GM12878 (cell line): ENCODE measurements around the gene GPATCH11. TPM values are rescaled to one million over a fixed set of nuclear protein-coding genes. Genes with fewer than 3 reads are reported as not detected.

Experiments
- ATAC-seq: fragments of 200-7000 bp; cut with Tn5 transposase; 3 replicates; pipeline ENCODE4 v1.9.1; 2020; ENCODE audit warnings: mild to moderate bottlenecking, moderate library complexity
- BruUV-seq: library from RNA; stranded (reverse); fragments of 400-500 nt; replicated peaks from 2 replicates; lab custom pipeline; 2021; lab: Mats Ljungman, UMichigan
- CTCF ChIA-PET: fragments of 300-600 bp; sonication (Branson Sonifier 250); formaldehyde crosslinking; extraction: SDS; loops from one replicate; lab custom pipeline; 2021; ENCODE audit warnings: inconsistent platforms; lab: Yijun Ruan, JAX
- POLR2A ChIA-PET: fragments of 350-600 bp; formaldehyde crosslinking; extraction: SDS; loops from one replicate; lab custom pipeline; 2021; ENCODE audit warnings: inconsistent platforms; lab: Charles Lee
- RAD21 ChIA-PET: fragments of 300-600 bp; sonication (Branson Sonifier 250); formaldehyde crosslinking; loops from one replicate; lab custom pipeline; 2023; ENCODE audit warnings: antibody characterized with exemption; ENCODE audit not compliant: unreplicated experiment; lab: Charles Lee
- SMC1A ChIA-PET: fragments of 300-600 bp; sonication (Branson Sonifier 250); formaldehyde crosslinking; loops from one replicate; lab custom pipeline; 2023; ENCODE audit not compliant: unreplicated experiment, uncharacterized antibody; lab: Charles Lee
- DNase-seq: peaks from one replicate; pipeline ENCODE4 v3.0.0-alpha.2; 2011; ENCODE audit warnings: low read depth, low spot score
- FAIRE-seq: peaks from 3 replicates; lab custom pipeline; 2011; peaks lifted over from hg19 to GRCh38; lab: Jason Lieb, UNC
- H2AFZ ChIP-seq: 2 replicates; pipeline ENCODE4 v1.6.0; 2011; ENCODE audit warnings: low read depth, low read length, control low read depth; ENCODE audit not compliant: control insufficient read depth
- H3K27ac ChIP-seq: 2 replicates; pipeline ENCODE4 v1.5.1; 2011; ENCODE audit warnings: control low read depth; ENCODE audit not compliant: control insufficient read depth, insufficient read depth
- H3K27me3 ChIP-seq, 2 experiments: replicated peaks in 1 of 2; 2 replicates each; pipeline versions ENCODE4 v1.6.0 to v1.6.1; 2011; ENCODE audit warnings: low read length in 1 of 2; ENCODE audit not compliant: control insufficient read depth in 2 of 2, insufficient read depth in 2 of 2
- H3K36me3 ChIP-seq, 2 experiments: 2 replicates each; pipeline ENCODE4 v1.5.1; 2011; ENCODE audit warnings: low read length in 1 of 2; ENCODE audit not compliant: control insufficient read depth in 2 of 2, insufficient read depth in 2 of 2
- H3K4me1 ChIP-seq: 2 replicates; pipeline ENCODE4 v1.6.1; 2011; ENCODE audit warnings: mild to moderate bottlenecking, low read length, moderate library complexity, mixed read lengths; ENCODE audit not compliant: control insufficient read depth, insufficient read depth
- H3K4me2 ChIP-seq: 2 replicates; pipeline ENCODE4 v1.6.0; 2011; ENCODE audit warnings: control low read depth; ENCODE audit not compliant: control insufficient read depth, insufficient read depth
- H3K4me3 ChIP-seq: fragments of 200-600 bp; sonication (generic); 2 replicates; pipeline ENCODE4 v1.5.1; 2016
- H3K79me2 ChIP-seq: 2 replicates; pipeline ENCODE4 v1.6.0; 2011; ENCODE audit warnings: low read length; ENCODE audit not compliant: control insufficient read depth, insufficient read depth
- H3K9ac ChIP-seq: 2 replicates; pipeline ENCODE4 v1.8.0; 2011; ENCODE audit warnings: low read length, control low read depth, mixed read lengths; ENCODE audit not compliant: control insufficient read depth, insufficient read depth
- H3K9me3 ChIP-seq: replicated peaks from 3 replicates; pipeline ENCODE4 v1.5.1; 2011; ENCODE audit warnings: mild to moderate bottlenecking, low read length; ENCODE audit not compliant: control insufficient read depth, insufficient read depth
- H4K20me1 ChIP-seq: 2 replicates; pipeline ENCODE4 v1.6.0; 2011; ENCODE audit not compliant: control insufficient read depth, insufficient read depth
- EGR1 ChIP-seq, 2 experiments: IDR thresholded peaks; 1 replicate in 1 of 2; 2 replicates in 1 of 2; pipeline ENCODE4 v1.6.1; 2011 to 2012; ENCODE audit warnings: low read depth in 2 of 2, low read length in 2 of 2, borderline replicate concordance in 1 of 2, mild to moderate bottlenecking in 1 of 2, moderate library complexity in 1 of 2
- FOS ChIP-seq: IDR thresholded peaks from 3 replicates; pipeline ENCODE4 v1.6.1; 2011; ENCODE audit warnings: borderline replicate concordance; ENCODE audit not compliant: insufficient read length; ENCODE audit errors: extremely low read depth
- GABPA ChIP-seq: IDR thresholded peaks from 2 replicates; pipeline ENCODE4 v1.6.1; 2014; ENCODE audit warnings: antibody characterized with exemption, low read depth, mild to moderate bottlenecking, inconsistent platforms
- IKZF2 ChIP-seq, 2 experiments: fragments of 450-650 bp; IDR thresholded peaks; 2 replicates each; pipeline ENCODE4 v1.6.1; 2017; ENCODE audit warnings: mild to moderate bottlenecking in 2 of 2, moderate library complexity in 2 of 2
- IRF4 ChIP-seq: IDR thresholded peaks from 2 replicates; pipeline ENCODE4 v1.6.1; 2011; ENCODE audit warnings: low read depth, low read length
- KDM1A ChIP-seq: fragments of 200-600 bp; sonication (generic); IDR thresholded peaks from 2 replicates; pipeline ENCODE4 v1.6.1; 2016; ENCODE audit warnings: borderline replicate concordance
- MTA2 ChIP-seq: fragments of 450-650 bp; IDR thresholded peaks from 2 replicates; pipeline ENCODE4 v1.6.1; 2016; ENCODE audit warnings: low read depth, mild to moderate bottlenecking, moderate library complexity
- MYC ChIP-seq: IDR thresholded peaks from 2 replicates; pipeline ENCODE4 v1.6.1; 2011; ENCODE audit warnings: mild to moderate bottlenecking, low read length, moderate library complexity, inconsistent platforms; ENCODE audit not compliant: insufficient read depth, insufficient replicate concordance, insufficient read length, severe bottlenecking
- NBN ChIP-seq: fragments of 450-650 bp; IDR thresholded peaks from 2 replicates; pipeline ENCODE4 v1.6.1; 2016
- SMARCA5 ChIP-seq: fragments of 450-650 bp; IDR thresholded peaks from 2 replicates; pipeline ENCODE4 v1.6.1; 2017; ENCODE audit warnings: mild to moderate bottlenecking
- SP1 ChIP-seq: IDR thresholded peaks from one replicate; pipeline ENCODE4 v1.6.1; 2011; ENCODE audit warnings: low read depth, low read length
- SRF ChIP-seq, 2 experiments: IDR thresholded peaks; 2 replicates each; pipeline ENCODE4 v1.6.1; 2011; ENCODE audit warnings: low read depth in 2 of 2, low read length in 2 of 2, mild to moderate bottlenecking in 1 of 2, moderate library complexity in 1 of 2
- ZBTB40 ChIP-seq: fragments of 450-650 bp; IDR thresholded peaks from 2 replicates; pipeline ENCODE4 v1.6.1; 2016; ENCODE audit warnings: mild to moderate bottlenecking, moderate library complexity, borderline replicate concordance
- ZNF207 ChIP-seq: fragments of 450-650 bp; IDR thresholded peaks from 2 replicates; pipeline ENCODE4 v1.6.1; 2014; ENCODE audit warnings: antibody characterized with exemption, mild to moderate bottlenecking, borderline replicate concordance
- ZSCAN29 ChIP-seq: fragments of 450-650 bp; IDR thresholded peaks from 2 replicates; pipeline ENCODE4 v1.6.1; 2017; ENCODE audit warnings: mild to moderate bottlenecking, moderate library complexity
- ZZZ3 ChIP-seq: IDR thresholded peaks from 2 replicates; pipeline ENCODE4 v1.6.1; 2011; ENCODE audit warnings: low read depth; ENCODE audit not compliant: control insufficient read depth, insufficient read length
- WGBS: methylation state at CpG from one replicate; pipeline ENCODE4 v1.1.6; 2016; ENCODE audit warnings: low lambda C conversion rate; ENCODE audit not compliant: insufficient replicate concordance, insufficient coverage; ENCODE audit errors: missing lambda C conversion rate; 5-methylcytosine and 5-hydroxymethylcytosine counted together
- in situ Hi-C: fragments of 300-500 bp; cut with MboI; formaldehyde crosslinking; loops from 9 replicates; pipeline ENCODE4 v1.14.3; 2018; ENCODE audit warnings: mixed read lengths
- intact Hi-C: fragments of 100-400 bp; cut with micrococcal nuclease; formaldehyde crosslinking; loops from one replicate; pipeline ENCODE4 v1.14.2; 2022; ENCODE audit not compliant: unreplicated experiment
- polyA plus RNA-seq, 11 experiments: library from polyadenylated mRNA; depleted of rRNA in 4 of 11; unstranded in 6 of 11; stranded (reverse) in 5 of 11; fragments of >200 nt; fragmentation: Nextera tagmentation in 4 of 11; fragmentation: Illumina TruSeq in 1 of 11; extraction: Ambion mirVana in 4 of 11; extraction: Trizol in 1 of 11; gene quantifications; 1 replicate in 1 of 11; 2 replicates in 10 of 11; pipeline versions ENCODE4 v1.2.1 to v1.2.3, GENCODE V29; 2011 to 2016; ENCODE audit warnings: inconsistent platforms in 2 of 11, missing spikeins in 2 of 11, low read depth in 1 of 11
- total RNA-seq, 4 experiments: library from RNA; depleted of rRNA in 3 of 4; stranded (reverse); fragments of >200 nt in 3 of 4; fragmentation: Illumina TruSeq in 1 of 4; extraction: Trizol in 1 of 4; gene quantifications; 2 replicates each; pipeline versions ENCODE4 v1.2.1 to v1.2.3, GENCODE V29; 2013 to 2021

The GPATCH11 gene
- total and polyA plus RNA-seq, 10 of the 15 experiments (the other 5 are each of a cell fraction or from before 2014, with no cell fraction given) = 11.5 to 31.8 (median 16.5) TPM

GRCh38 chr2:37125416-37125815 is 41.1 kb downstream of the GPATCH11 start:
- intact Hi-C loops (no loop called here), in situ Hi-C loops (no loop called here)
- 100% methylated on average over 2 of the region's 2 CpGs for WGBS
- Histone ChIP-seq H2AFZ (no peak overlapping the region), H4K20me1 (no peaks in the 10 kb centered on the region), H3K4me2 (no peak overlapping the region), H3K36me3 (peaks cover 6 to 25% of the 10 kb centered on the region in 2 experiments), H3K79me2 (no peaks in the 10 kb centered on the region), H3K9me3 (no peaks in the 10 kb centered on the region), H3K4me3 (no peak overlapping the region), H3K27ac (no peak overlapping the region), H3K9ac (no peak overlapping the region), H3K4me1 (no peaks in the 10 kb centered on the region), H3K27me3 (no peaks in the 10 kb centered on the region)
- no TSS peak for BruUV-seq
- no peak for DNase-seq
- SMC1A ChIA-PET = no interaction called here
- no peak for FAIRE-seq
- RAD21 ChIA-PET = no interaction called here
- ATAC-seq = no peak
- CTCF ChIA-PET = no interaction called here
- TF ChIP-seq ZZZ3 = no peak
- no peak for TF ChIP-seq MTA2
- no peak for TF ChIP-seq GABPA
- no peak for TF ChIP-seq ZNF207
- no peak for TF ChIP-seq SP1
- POLR2A ChIA-PET = interaction anchor here (0.8 kb wide), 1 partner anchor 11 kb away, joined by 3 read pairs; no protein-coding TSS in a partner anchor

- BruUV-seq = TSS peak; percentile 17
- H3K36me3 ChIP-seq = peaks cover 16 to 60% of the 10 kb centered on the region in 2 experiments
- WGBS = 90% methylated on average over 6 of the region's 6 CpGs
- intact Hi-C loops (no loop called here), in situ Hi-C loops (no loop called here)
- H2AFZ ChIP-seq = no peak overlapping the region
- H3K4me3 ChIP-seq = no peak overlapping the region
- H3K4me1 ChIP-seq = no peaks in the 10 kb centered on the region
- no peaks in the 10 kb centered on the region for H3K27me3 ChIP-seq
- H4K20me1 ChIP-seq = peaks cover 5% of the 10 kb centered on the region; the same call in 1 of the 2 replicates
- ChIA-PET SMC1A (interaction anchor here (1.5 kb wide), 1 partner anchor 13 kb away, joined by 3 read pairs; no protein-coding TSS in a partner anchor), CTCF (interaction anchor here (1.4 kb wide), 1 partner anchor 12 kb away, joined by 3 read pairs; no protein-coding TSS in a partner anchor), RAD21 (no interaction called here), POLR2A (no interaction called here)
- FAIRE-seq (no peak), ATAC-seq (no peak), DNase-seq (no peak)
- H3K9ac ChIP-seq = no peak overlapping the region
- H3K9me3 ChIP-seq = no peaks in the 10 kb centered on the region
- H3K27ac ChIP-seq = no peak overlapping the region
- peaks cover 2% of the 10 kb centered on the region; the same call in 1 of the 2 replicates for H3K79me2 ChIP-seq
- H3K4me2 ChIP-seq = no peak overlapping the region
- TF ChIP-seq FOS (no peak), SMARCA5 (no peak), SRF (IDR thresholded peaks at IDR 0.05; ENCODE audit: low read depth in 2 of 2, low read length in 2 of 2) (no peak), KDM1A (no peak), ZBTB40 (no peak), NBN (no peak), ZSCAN29 (no peak), MYC (no peak), IRF4 (no peak), EGR1 (IDR thresholded peaks at IDR 0.05; ENCODE audit: borderline replicate concordance in 1 of 2, low read depth in 2 of 2, low read length in 2 of 2) (no peak), IKZF2 (IDR thresholded peaks at IDR 0.05) (no peak)
These were observed 48.6 kb downstream of the GPATCH11 start for GRCh38 chr2:37132914-37133313.
